Body of pancreas (tissue), 4 donors: ENCODE data around the gene AKR1C3. TPM values are rescaled to one million over a fixed set of nuclear protein-coding genes. Genes with fewer than 3 reads are reported as not detected.

Experiments used
- ATAC-seq: fragments of 150-250 bp; one replicate; pipeline ENCODE4 v1.9.1; 2016
- DNase-seq, 4 donors: peaks; one replicate each; pipeline ENCODE4 v3.0.0-alpha.2; 2019
- H3K27ac ChIP-seq, 4 donors: fragments of 200-600 bp; sonication (generic); 1 replicate in 3 of 4; 2 replicates in 1 of 4; pipeline versions ENCODE4 v1.5.1 to v1.6.1; 2016 to 2019; ENCODE audit warnings: mild to moderate bottlenecking in 1 of 4, mixed read lengths in 1 of 4, moderate library complexity in 1 of 4
- H3K27me3 ChIP-seq, 2 donors: fragments of 200-600 bp; sonication (generic); one replicate each; pipeline ENCODE4 v1.6.0; 2016; ENCODE audit warnings: mild to moderate bottlenecking in 1 of 2
- H3K36me3 ChIP-seq, 2 donors: fragments of 200-600 bp; sonication (generic); replicated peaks in 1 of 2; 2 replicates each; pipeline ENCODE4 v1.5.1; 2016; ENCODE audit warnings: low read depth in 2 of 2; ENCODE audit not compliant: insufficient read depth in 1 of 2
- H3K4me1 ChIP-seq: fragments of 200-600 bp; sonication (generic); one replicate; pipeline ENCODE4 v1.6.0; 2016
- H3K4me3 ChIP-seq, 2 donors: fragments of 200-600 bp; sonication (generic); 1 replicate in 1 of 2; 2 replicates in 1 of 2; pipeline ENCODE4 v1.5.1; 2016 to 2019
- H3K9me3 ChIP-seq, 3 donors: fragments of 200-600 bp; sonication (generic); 1 replicate in 2 of 3; 2 replicates in 1 of 3; pipeline ENCODE4 v1.5.1; 2016
- POLR2A ChIP-seq, 3 donors: fragments of 450-650 bp; IDR thresholded peaks; one replicate each; pipeline ENCODE4 v1.6.1; 2016; ENCODE audit warnings: antibody characterized with exemption in 3 of 3, mild to moderate bottlenecking in 2 of 3
- WGBS, 2 donors: methylation state at CpG; one replicate each; pipeline ENCODE4 v1.1.5; 2017; 5-methylcytosine and 5-hydroxymethylcytosine counted together
- intact Hi-C: fragments of 100-400 bp; cut with DNase I; formaldehyde crosslinking; loops from one replicate; pipeline ENCODE4 v1.15.1; 2023
- total RNA-seq, 2 donors: library from RNA; depleted of rRNA; stranded (reverse); fragments of >200 nt; gene quantifications; one replicate each; pipeline ENCODE4 v1.1.0, GENCODE V29; 2016
- TF ChIP-seq, protein P1 (sequence below), 7 experiments: fragments of 450-650 bp in 4 of 7; fragments of 200-600 bp in 3 of 7; sonication (generic) in 3 of 7; IDR thresholded peaks; one replicate each; pipeline ENCODE4 v1.5.1; 2016 to 2019; ENCODE audit warnings: antibody characterized with exemption in 7 of 7

Gene AKR1C3
- total RNA-seq, 2 donors from 2014 or later: 31.1 to 34.6 TPM

DNA sequence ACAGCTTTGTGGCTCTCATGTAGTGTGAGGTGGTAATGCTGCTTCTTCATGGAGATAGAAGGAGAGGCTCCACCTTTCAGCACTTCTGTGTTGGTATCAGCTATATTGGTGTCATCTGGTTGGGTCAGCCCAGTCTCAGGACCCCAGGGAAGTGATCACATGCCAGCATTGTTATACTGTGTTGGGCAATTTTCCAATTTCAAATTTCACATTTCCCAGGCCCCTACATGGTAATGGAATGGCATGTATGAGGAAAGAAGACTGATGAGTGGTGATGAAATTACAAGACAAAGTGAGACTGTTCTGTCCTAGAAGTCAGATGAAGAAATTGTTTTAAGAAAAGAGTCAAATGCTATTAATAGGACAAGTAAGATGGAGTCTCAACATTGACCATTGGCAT is 3.7 kb upstream of the AKR1C3 start:
- no peak for DNase-seq
- no peak for ATAC-seq
- no peak for TF ChIP-seq POLR2A (IDR thresholded peaks at IDR 0.05)
- TF ChIP-seq, protein P1, sequence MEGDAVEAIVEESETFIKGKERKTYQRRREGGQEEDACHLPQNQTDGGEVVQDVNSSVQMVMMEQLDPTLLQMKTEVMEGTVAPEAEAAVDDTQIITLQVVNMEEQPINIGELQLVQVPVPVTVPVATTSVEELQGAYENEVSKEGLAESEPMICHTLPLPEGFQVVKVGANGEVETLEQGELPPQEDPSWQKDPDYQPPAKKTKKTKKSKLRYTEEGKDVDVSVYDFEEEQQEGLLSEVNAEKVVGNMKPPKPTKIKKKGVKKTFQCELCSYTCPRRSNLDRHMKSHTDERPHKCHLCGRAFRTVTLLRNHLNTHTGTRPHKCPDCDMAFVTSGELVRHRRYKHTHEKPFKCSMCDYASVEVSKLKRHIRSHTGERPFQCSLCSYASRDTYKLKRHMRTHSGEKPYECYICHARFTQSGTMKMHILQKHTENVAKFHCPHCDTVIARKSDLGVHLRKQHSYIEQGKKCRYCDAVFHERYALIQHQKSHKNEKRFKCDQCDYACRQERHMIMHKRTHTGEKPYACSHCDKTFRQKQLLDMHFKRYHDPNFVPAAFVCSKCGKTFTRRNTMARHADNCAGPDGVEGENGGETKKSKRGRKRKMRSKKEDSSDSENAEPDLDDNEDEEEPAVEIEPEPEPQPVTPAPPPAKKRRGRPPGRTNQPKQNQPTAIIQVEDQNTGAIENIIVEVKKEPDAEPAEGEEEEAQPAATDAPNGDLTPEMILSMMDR (IDR thresholded peaks at IDR 0.05): no peak
- Histone ChIP-seq H3K9me3 (no peaks in the 10 kb centered on the region), H3K27me3 (no peaks in the 10 kb centered on the region), H3K4me3 (no peak overlapping the region), H3K4me1 (peaks cover 13% of the 10 kb centered on the region), H3K36me3 (no peaks in the 10 kb centered on the region), H3K27ac (no peak overlapping the region)
- intact Hi-C loops: no loop called here

DNA sequence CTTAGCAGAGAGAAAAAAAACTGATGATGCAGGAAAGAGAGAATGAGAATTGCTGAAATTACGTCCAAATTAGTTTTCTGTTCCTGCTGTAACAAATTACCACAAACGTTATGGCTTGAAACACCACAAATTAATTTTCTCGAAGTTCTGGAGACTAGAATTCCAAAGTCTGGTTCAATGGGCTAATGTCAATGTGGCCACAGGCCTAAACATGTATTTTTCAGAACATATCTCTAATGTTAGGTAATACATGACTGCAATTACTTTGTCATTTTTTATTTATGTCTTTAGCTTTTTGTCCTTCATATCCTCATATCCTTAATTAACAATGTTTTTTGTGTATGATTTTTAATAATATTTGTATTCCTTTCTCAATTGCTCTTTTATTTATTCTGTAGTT is 3.0 kb upstream of the AKR1C3 start:
- intact Hi-C loops: no loop called here
- DNase-seq (no peak), ATAC-seq (no peak)
- Histone ChIP-seq H3K27me3 (no peaks in the 10 kb centered on the region), H3K36me3 (no peaks in the 10 kb centered on the region), H3K9me3 (no peaks in the 10 kb centered on the region), H3K27ac (no peak overlapping the region), H3K4me1 (peaks cover 18% of the 10 kb centered on the region), H3K4me3 (no peak overlapping the region)
- 91 to 94% methylated on average over 3 of the region's 3 CpGs for WGBS, 2 donors
- TF ChIP-seq, protein P1 (IDR thresholded peaks at IDR 0.05): no peak
- no peak for TF ChIP-seq POLR2A (IDR thresholded peaks at IDR 0.05)

DNA sequence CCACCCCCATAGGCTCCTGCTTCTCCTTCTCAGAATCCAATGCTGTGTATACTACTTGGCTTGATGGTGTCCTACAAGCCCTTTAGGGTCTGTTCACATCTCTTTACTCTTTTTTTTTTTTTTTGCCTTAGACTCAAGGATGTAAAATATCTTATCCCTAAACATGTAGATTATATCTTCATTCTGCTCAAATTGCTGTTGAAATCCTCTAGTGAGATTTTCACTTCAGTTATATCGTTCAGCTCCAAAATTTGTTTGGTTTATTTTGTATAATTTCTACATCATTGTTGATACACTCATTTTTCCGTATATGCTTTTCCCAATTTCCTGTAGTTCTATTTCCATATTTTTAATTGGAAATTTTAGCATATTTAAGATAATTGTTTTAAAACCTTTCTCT is 1.8 kb upstream of the AKR1C3 start:
- Histone ChIP-seq H3K4me3 (no peak overlapping the region), H3K36me3 (no peaks in the 10 kb centered on the region), H3K27ac (no peak overlapping the region), H3K27me3 (no peaks in the 10 kb centered on the region), H3K9me3 (no peaks in the 10 kb centered on the region), H3K4me1 (peaks cover 19% of the 10 kb centered on the region)
- DNase-seq (no peak), ATAC-seq (no peak)
- 93 to 96% methylated on average over 2 of the region's 2 CpGs for WGBS, 2 donors
- intact Hi-C loops: no loop called here
- TF ChIP-seq, protein P1 (IDR thresholded peaks at IDR 0.05): no peak
- no peak for TF ChIP-seq POLR2A (IDR thresholded peaks at IDR 0.05)

DNA sequence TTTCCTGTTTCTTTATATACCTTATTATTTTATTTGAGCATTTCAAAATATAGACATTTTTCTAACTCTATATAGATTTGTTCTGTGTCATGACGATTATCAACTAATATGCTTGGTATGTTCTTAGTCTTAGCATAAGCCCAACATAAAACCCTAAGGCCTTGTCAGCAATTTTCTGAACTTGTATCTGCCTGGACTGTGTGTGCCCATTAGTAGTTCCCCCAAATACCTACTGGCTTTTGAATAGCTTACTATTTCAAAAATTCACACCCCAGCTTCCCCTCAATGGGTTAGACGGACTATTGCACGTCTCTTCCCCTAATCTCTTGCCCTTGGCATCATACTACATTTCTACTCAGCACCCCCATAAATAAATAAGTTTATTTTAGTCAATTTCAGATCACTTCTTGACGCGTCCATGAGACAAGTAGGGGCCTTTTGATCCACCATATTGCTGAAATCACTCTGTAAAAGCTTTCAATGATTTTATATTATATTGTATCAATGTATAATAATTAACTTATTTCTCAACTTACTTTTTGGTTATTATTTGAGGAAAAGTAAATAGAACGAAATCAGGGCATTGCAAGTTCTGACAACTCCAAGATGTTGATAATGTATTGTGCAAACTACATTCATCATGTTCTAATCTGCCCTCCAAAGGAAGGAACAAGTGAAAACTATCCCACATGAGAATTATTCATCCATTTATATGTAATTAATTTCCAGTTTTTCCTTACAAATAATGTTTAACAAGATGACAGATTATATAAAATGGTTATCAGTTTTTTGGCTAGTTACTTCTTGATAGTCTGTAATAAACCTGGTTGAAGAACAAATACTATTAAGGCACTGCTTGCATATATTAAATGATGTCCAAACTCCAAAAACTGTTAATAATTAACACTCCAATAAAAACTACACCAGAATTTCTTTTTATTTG is 1.1 kb upstream of the AKR1C3 start:
- ATAC-seq (peak; percentile 34), DNase-seq (no peak)
- Histone ChIP-seq H3K4me3 (no peak overlapping the region), H3K27ac (peak overlapping the region in 3 of 4 donors; percentile 34 to 82 (median 81)), H3K27me3 (no peaks in the 10 kb centered on the region), H3K36me3 (peaks cover 0 to 2% of the 10 kb centered on the region in 2 donors), H3K4me1 (peaks cover 19% of the 10 kb centered on the region), H3K9me3 (no peaks in the 10 kb centered on the region)
- TF ChIP-seq, protein P1 (IDR thresholded peaks at IDR 0.05): no peak
- TF ChIP-seq POLR2A (IDR thresholded peaks at IDR 0.05): no peak
- 30% methylated on average over 6 of the region's 6 CpGs for WGBS, 2 donors
- intact Hi-C loops: no loop called here

DNA sequence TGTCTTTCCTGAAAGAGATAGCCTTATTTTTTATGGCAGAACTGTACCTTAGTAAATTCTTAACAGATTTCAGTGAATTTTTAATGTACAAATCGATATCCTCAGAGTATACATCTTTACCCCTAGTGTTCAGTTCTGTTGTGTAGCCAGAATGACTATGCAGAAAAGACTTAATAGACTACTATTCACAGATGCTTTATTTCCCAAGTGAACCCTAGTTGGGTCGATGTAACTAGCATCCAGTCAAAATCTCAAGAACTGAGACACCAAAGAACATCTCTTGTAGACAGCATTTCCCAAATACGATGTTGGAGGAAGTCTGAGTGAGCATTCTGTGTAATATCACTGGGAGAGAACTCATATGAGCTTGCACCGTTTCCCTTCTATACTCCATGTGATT is 1.5 kb downstream of the AKR1C3 start:
- no peaks in the 10 kb centered on the region for H3K9me3 ChIP-seq
- peaks cover 19% of the 10 kb centered on the region for H3K4me1 ChIP-seq
- no peak for DNase-seq
- intact Hi-C loops: no loop called here
- peaks cover 0 to 2% of the 10 kb centered on the region in 2 donors for H3K36me3 ChIP-seq
- no peak overlapping the region for H3K27ac ChIP-seq
- no peaks in the 10 kb centered on the region for H3K27me3 ChIP-seq
- ATAC-seq: no peak
- 59 to 75% methylated on average over 4 of the region's 4 CpGs for WGBS, 2 donors
- H3K4me3 ChIP-seq: no peak overlapping the region
- no peak for TF ChIP-seq POLR2A (IDR thresholded peaks at IDR 0.05)
- TF ChIP-seq, protein P1 (IDR thresholded peaks at IDR 0.05): peak in 2 of 7 experiments; percentile 8 to 14
